Mammary epithelial cell (primary cell): ENCODE data around the gene MAEA.

Experiments used
- CTCF ChIP-seq, 2 donors: IDR thresholded peaks in 1 of 2; conservative IDR thresholded peaks in 1 of 2; 2 replicates each; pipeline ENCODE4 v1.5.1; 2011 to 2012; ENCODE audit warnings: inconsistent platforms in 2 of 2, low read length in 2 of 2, mild to moderate bottlenecking in 2 of 2, control low read depth in 1 of 2, low read depth in 1 of 2; ENCODE audit not compliant: insufficient read depth in 1 of 2; ENCODE audit errors: extremely low read depth in 1 of 2
- EZH2 ChIP-seq: IDR thresholded peaks from 2 replicates; pipeline ENCODE4 v1.6.1; 2012; ENCODE audit warnings: low read length, inconsistent platforms, borderline replicate concordance

DNA sequence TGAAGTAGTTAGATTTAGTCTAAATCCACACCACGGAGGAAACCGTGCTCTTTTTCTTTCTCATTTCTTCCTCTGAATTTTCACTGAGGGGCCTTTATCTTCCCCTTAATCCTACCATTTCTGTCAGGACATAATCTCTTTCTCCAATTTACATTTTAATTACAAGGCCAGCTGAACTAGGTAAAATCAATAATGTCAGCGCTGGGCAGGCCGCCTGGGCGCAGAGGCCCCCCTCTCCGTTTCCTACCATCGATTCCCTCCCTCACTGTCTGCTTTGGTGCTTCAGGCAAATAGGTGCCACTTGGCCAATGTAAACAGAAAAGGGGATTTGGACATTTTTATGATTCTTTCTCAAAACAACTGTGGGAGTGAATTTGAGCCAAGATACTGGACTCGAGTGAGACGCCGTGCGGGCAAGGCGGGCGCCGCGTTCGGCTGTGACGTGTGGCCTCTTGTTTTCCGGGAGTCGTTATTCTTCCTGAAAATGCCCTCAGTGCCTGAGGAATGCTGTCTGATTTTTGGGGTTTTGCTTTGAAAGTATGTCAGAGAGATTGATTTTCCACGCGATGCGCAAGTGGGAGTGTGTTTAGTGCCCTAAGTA is 79.9 kb downstream of the MAEA start:
- TF ChIP-seq CTCF (conservative IDR thresholded peaks at IDR 0.05 in 1 of 2, IDR thresholded peaks at IDR 0.05 in 1 of 2; ENCODE audit: extremely low read depth in 1 of 2, insufficient read depth in 1 of 2, low read depth in 1 of 2, low read length in 2 of 2) = no peak
- TF ChIP-seq EZH2 = no peak
